KMS-11 (cell line): ENCODE data around the gene CFL2.

Experiments used
- H2AFZ ChIP-seq: fragments of 200-600 bp; sonication (generic); 2 replicates; pipeline ENCODE4 v1.6.1; 2016; ENCODE audit warnings: antibody characterized with exemption, mixed run types, low read depth
- H3K27ac ChIP-seq: fragments of 200-600 bp; sonication (generic); 2 replicates; pipeline ENCODE4 v1.6.1; 2016; ENCODE audit warnings: mild to moderate bottlenecking, mixed run types
- H3K27me3 ChIP-seq: fragments of 200-600 bp; sonication (generic); 2 replicates; pipeline ENCODE4 v1.6.1; 2017; ENCODE audit warnings: mild to moderate bottlenecking, low read depth, mixed run types, moderate library complexity; ENCODE audit not compliant: insufficient read depth
- H3K36me3 ChIP-seq: fragments of 200-600 bp; sonication (generic); 2 replicates; pipeline ENCODE4 v1.6.1; 2017; ENCODE audit warnings: mild to moderate bottlenecking, mixed run types; ENCODE audit not compliant: insufficient read depth
- H3K4me1 ChIP-seq: fragments of 200-600 bp; sonication (generic); 2 replicates; pipeline ENCODE4 v1.6.1; 2016; ENCODE audit warnings: mild to moderate bottlenecking, low read depth, mixed run types; ENCODE audit not compliant: poor library complexity, severe bottlenecking
- H3K4me2 ChIP-seq: fragments of 200-600 bp; sonication (generic); 2 replicates; pipeline ENCODE4 v1.7.0; 2016; ENCODE audit warnings: mild to moderate bottlenecking, mixed run types
- H3K4me3 ChIP-seq: fragments of 200-600 bp; sonication (generic); IDR thresholded peaks from 2 replicates; pipeline ENCODE4 v1.6.1; 2017; ENCODE audit warnings: low read depth, low read length, mixed read lengths; ENCODE audit not compliant: insufficient read depth
- H3K79me2 ChIP-seq: fragments of 200-600 bp; sonication (generic); 2 replicates; pipeline ENCODE4 v1.6.1; 2016; ENCODE audit warnings: low read depth, mixed run types; ENCODE audit not compliant: insufficient read depth
- H3K9ac ChIP-seq: fragments of 200-600 bp; sonication (generic); 2 replicates; pipeline ENCODE4 v1.6.1; 2016; ENCODE audit warnings: mild to moderate bottlenecking, mixed run types
- H4K20me1 ChIP-seq: fragments of 200-600 bp; sonication (generic); 2 replicates; pipeline ENCODE4 v1.6.1; 2016; ENCODE audit warnings: mild to moderate bottlenecking, mixed run types; ENCODE audit not compliant: insufficient read depth
- CTCF ChIP-seq: fragments of 200-600 bp; sonication (generic); conservative IDR thresholded peaks from 2 replicates; pipeline ENCODE4 v1.6.1; 2017; ENCODE audit warnings: low read depth, mild to moderate bottlenecking, antibody characterized with exemption, low read length, moderate library complexity, mixed read lengths

CFL2 gene

DNA sequence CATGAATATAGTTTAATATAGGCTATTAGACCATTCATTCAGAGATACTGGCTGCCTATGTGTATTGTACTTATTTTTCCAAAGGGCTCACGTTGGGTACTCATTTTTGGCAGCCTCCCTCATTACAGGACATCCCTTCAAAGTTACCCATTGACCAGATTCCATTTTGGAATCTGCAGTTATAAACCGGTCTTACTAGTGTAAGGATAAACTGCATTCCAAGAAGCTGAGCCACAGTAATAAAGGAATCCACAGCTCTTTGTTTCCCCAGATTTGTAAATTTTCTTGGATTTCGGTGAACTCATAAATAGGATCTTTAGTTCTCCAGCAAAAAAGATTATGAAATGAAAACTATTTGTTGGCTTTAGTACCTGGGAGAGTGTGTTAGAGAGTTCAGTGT, 18.9 kb upstream of the CFL2 start:
- H3K4me2 ChIP-seq = no peak overlapping the region
- no peak overlapping the region for H3K27ac ChIP-seq
- no peak overlapping the region for H3K9ac ChIP-seq

DNA sequence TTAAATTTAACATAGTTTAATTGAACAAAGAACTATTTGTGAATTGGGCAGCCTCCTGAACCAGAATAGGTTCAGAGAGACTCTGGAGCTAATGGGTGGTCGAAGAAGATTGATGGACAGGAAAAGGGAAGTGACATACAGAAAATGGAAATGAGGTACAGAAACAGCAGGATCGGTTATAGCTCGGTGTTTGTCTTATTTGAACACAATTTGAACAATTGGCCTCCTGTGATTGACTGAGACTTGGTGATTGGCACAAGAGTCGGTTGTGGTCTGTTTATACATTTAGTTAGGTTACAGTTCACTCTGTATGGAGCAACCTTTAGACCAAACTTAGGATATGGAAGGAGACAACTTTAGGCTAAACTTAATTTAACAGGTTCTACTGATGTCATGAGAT, 18.4 kb upstream of the CFL2 start:
- no peaks in the 10 kb centered on the region for H3K27me3 ChIP-seq
- no peak for TF ChIP-seq CTCF
- no peaks in the 10 kb centered on the region for H3K4me1 ChIP-seq
- H2AFZ ChIP-seq = no peak overlapping the region
- no peaks in the 10 kb centered on the region for H4K20me1 ChIP-seq
- H3K4me2 ChIP-seq = no peak overlapping the region
- H3K9ac ChIP-seq = no peak overlapping the region
- H3K79me2 ChIP-seq = no peaks in the 10 kb centered on the region
- H3K4me3 ChIP-seq = no peak overlapping the region
- no peak overlapping the region for H3K27ac ChIP-seq
- no peaks in the 10 kb centered on the region for H3K36me3 ChIP-seq

More for the DNA sequence above, 18.9 kb upstream of the CFL2 start:
- Histone ChIP-seq H3K79me2 (no peaks in the 10 kb centered on the region), H3K4me3 (no peak overlapping the region), H3K36me3 (no peaks in the 10 kb centered on the region), H2AFZ (no peak overlapping the region), H3K27me3 (no peaks in the 10 kb centered on the region), H3K4me1 (no peaks in the 10 kb centered on the region), H4K20me1 (no peaks in the 10 kb centered on the region)
- TF ChIP-seq CTCF = no peak

DNA sequence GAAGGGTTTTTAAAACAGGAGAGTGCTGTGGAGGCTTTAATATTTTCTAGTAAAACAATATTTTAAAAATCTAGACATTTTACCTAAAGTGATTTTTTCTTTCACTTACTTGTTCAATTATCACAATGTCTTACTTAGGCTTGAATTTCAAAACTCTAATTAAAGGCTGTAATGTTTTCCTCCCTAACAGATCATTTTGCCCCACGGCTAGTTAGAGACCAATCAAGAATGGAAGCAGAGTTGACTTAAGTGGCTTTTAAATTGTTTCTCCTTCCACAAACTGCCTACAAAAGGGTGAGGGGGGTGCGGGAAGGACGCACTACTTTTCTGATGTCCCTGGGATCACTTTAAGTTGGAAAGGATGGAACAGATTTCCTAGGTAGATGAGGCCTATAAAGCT, 9.5 kb upstream of the CFL2 start:
- no peak overlapping the region for H3K27ac ChIP-seq
- TF ChIP-seq CTCF = no peak

DNA sequence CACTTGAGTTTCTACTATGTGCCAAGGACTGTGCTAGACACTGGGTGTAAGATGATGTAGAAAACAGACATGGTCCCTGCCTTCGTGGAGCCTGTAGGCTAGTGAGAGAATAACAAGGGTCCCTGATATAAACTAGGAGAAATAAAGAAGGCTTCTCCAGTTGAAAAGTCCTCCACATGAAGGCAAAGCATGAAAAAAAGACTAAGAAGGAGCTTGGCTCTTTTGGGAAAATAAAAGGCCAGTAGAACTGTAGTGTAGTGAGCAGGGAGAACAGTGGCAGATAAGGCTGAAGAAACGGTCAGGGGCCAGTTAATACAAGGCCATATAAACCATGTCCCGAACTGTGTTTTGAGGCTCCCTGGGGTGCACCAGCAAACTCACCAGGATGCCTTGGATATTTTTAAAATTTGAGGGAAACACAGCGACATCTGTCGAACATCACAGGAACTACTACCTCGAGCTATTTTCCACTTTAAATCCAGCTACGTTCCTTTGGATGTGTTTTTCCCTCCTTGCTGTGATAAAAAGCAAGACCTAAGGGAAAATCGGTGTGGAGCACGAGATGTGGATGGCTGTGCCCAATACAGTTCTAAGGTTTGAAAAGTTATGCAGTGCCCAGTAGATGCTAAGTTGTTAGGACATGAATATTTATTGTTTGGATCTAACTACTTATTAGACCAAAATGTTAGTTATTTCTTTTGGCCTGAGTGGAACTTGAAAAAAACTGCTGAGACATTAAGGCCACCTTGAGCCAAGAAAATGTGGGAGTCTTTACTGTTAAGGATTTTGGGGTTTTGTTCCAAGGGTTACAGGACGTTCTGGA, 8.5 kb upstream of the CFL2 start:
- H3K27me3 ChIP-seq = no peaks in the 10 kb centered on the region
- H3K4me1 ChIP-seq = peaks cover 8% of the 10 kb centered on the region
- no peak overlapping the region for H3K9ac ChIP-seq
- no peaks in the 10 kb centered on the region for H3K36me3 ChIP-seq
- no peak overlapping the region for H3K27ac ChIP-seq
- no peaks in the 10 kb centered on the region for H4K20me1 ChIP-seq
- no peak overlapping the region for H3K4me2 ChIP-seq
- H2AFZ ChIP-seq = peak overlapping the region; percentile 60
- H3K4me3 ChIP-seq = no peak overlapping the region
- peak; percentile 74 for TF ChIP-seq CTCF
- no peaks in the 10 kb centered on the region for H3K79me2 ChIP-seq

More for the DNA sequence above, 9.5 kb upstream of the CFL2 start:
- Histone ChIP-seq H3K79me2 (no peaks in the 10 kb centered on the region), H3K4me1 (peaks cover 8% of the 10 kb centered on the region), H3K4me2 (no peak overlapping the region), H3K4me3 (no peak overlapping the region), H3K27me3 (no peaks in the 10 kb centered on the region), H4K20me1 (no peaks in the 10 kb centered on the region), H2AFZ (no peak overlapping the region), H3K9ac (no peak overlapping the region), H3K36me3 (no peaks in the 10 kb centered on the region)
